Transverse colon (tissue), 4 donors: ENCODE data around the gene ZNF222. TPM values are rescaled to one million over a fixed set of nuclear protein-coding genes. Genes with fewer than 3 reads are reported as not detected.

Source experiments
- DNase-seq: peaks from one replicate; pipeline ENCODE4 v3.0.0-alpha.2; 2019
- H3K27ac ChIP-seq, 4 donors: fragments of 200-600 bp; sonication (generic); 2 replicates each; pipeline ENCODE4 v1.5.1; 2016 to 2018; ENCODE audit warnings: inconsistent platforms in 4 of 4
- H3K27me3 ChIP-seq: fragments of 200-600 bp; sonication (generic); 2 replicates; pipeline ENCODE4 v1.5.1; 2017; ENCODE audit warnings: inconsistent platforms
- H3K36me3 ChIP-seq, 4 donors: fragments of 200-600 bp; sonication (generic); 2 replicates each; pipeline ENCODE4 v1.5.1; 2017 to 2019; ENCODE audit warnings: inconsistent platforms in 4 of 4
- H3K4me1 ChIP-seq, 4 donors: fragments of 200-600 bp; sonication (generic); 2 replicates each; pipeline ENCODE4 v1.5.1; 2017 to 2020; ENCODE audit warnings: inconsistent platforms in 4 of 4
- H3K4me3 ChIP-seq, 4 donors: fragments of 200-600 bp; sonication (generic); 1 replicate in 1 of 4; 2 replicates in 3 of 4; pipeline versions ENCODE4 v1.5.1 to v1.6.1; 2017 to 2019; ENCODE audit warnings: inconsistent platforms in 4 of 4
- H3K9me3 ChIP-seq, 2 donors: fragments of 200-600 bp; sonication (generic); 2 replicates each; pipeline ENCODE4 v1.5.1; 2017 to 2019; ENCODE audit warnings: inconsistent platforms in 2 of 2
- EP300 ChIP-seq: sonication (generic); formaldehyde crosslinking; IDR thresholded peaks from one replicate; pipeline ENCODE4 v1.6.1; 2017; ENCODE audit warnings: antibody characterized with exemption, low read depth
- POLR2A ChIP-seq: fragments of 450-650 bp; IDR thresholded peaks from one replicate; pipeline ENCODE4 v1.6.1; 2016; ENCODE audit warnings: antibody characterized with exemption, mild to moderate bottlenecking, moderate library complexity
- POLR2AphosphoS5 ChIP-seq, 3 donors: sonication (generic); formaldehyde crosslinking; IDR thresholded peaks; one replicate each; pipeline ENCODE4 v1.6.1; 2016; ENCODE audit warnings: antibody characterized with exemption in 3 of 3
- WGBS, 2 donors: methylation state at CpG; one replicate each; pipeline ENCODE4 v1.1.5; 2018; ENCODE audit warnings: low coverage in 1 of 2; 5-methylcytosine and 5-hydroxymethylcytosine counted together
- in situ Hi-C, 4 donors: fragments of 200-750 bp; cut with MboI; loops; one replicate each; pipeline versions ENCODE4 v1.15.0 to v1.15.1; 2017; ENCODE audit warnings: low sequenced_read_pairs in 3 of 4, low pct_ligation_motif_present in 1 of 4, low pct_unique_long_range_greater_than_20kb in 1 of 4
- intact Hi-C: fragments of 100-400 bp; cut with DNase I; formaldehyde crosslinking; loops from one replicate; pipeline ENCODE4 v1.15.1; 2023; ENCODE audit warnings: low total_unique reads
- total RNA-seq, 4 donors: library from RNA; depleted of rRNA; stranded (reverse); fragments of >200 nt; gene quantifications; one replicate each; pipeline ENCODE4 v1.1.0, GENCODE V29; 2016
- TF ChIP-seq, protein P1 (sequence below), 5 experiments: fragments of 200-600 bp in 3 of 5; fragments of 450-650 bp in 2 of 5; sonication (generic) in 3 of 5; IDR thresholded peaks; 1 replicate in 2 of 5; 2 replicates in 3 of 5; pipeline ENCODE4 v1.5.1; 2016 to 2017; ENCODE audit warnings: antibody characterized with exemption in 5 of 5, inconsistent platforms in 3 of 5, mild to moderate bottlenecking in 2 of 5, moderate library complexity in 1 of 5

Gene ZNF222
- total RNA-seq, 4 donors from 2014 or later: 2.2 to 6.3 (median 3.0) TPM; not detected in 1

DNA sequence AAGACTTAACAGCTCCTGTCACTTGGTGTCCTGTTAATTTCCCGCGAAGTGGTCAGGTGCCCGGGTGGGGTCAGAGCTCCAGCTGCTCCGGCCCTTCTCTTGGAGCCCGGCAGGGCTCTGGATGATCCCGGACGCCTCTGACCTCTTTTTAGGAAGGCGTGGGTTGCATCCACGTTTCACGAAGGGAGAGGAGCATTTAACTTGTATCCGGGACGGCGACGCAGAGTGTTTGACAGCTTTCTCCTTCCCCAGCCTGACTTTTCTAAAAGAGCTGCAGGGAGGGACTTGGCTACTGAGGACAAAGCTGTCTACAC, 40.5 kb upstream of the ZNF222 start:
- H3K4me3 ChIP-seq: peak overlapping the region; percentile 54 to 87 (median 75)
- no peak for TF ChIP-seq EP300
- TF ChIP-seq, protein P1, sequence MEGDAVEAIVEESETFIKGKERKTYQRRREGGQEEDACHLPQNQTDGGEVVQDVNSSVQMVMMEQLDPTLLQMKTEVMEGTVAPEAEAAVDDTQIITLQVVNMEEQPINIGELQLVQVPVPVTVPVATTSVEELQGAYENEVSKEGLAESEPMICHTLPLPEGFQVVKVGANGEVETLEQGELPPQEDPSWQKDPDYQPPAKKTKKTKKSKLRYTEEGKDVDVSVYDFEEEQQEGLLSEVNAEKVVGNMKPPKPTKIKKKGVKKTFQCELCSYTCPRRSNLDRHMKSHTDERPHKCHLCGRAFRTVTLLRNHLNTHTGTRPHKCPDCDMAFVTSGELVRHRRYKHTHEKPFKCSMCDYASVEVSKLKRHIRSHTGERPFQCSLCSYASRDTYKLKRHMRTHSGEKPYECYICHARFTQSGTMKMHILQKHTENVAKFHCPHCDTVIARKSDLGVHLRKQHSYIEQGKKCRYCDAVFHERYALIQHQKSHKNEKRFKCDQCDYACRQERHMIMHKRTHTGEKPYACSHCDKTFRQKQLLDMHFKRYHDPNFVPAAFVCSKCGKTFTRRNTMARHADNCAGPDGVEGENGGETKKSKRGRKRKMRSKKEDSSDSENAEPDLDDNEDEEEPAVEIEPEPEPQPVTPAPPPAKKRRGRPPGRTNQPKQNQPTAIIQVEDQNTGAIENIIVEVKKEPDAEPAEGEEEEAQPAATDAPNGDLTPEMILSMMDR (IDR thresholded peaks at IDR 0.05): peak in 1 of 5 experiments; percentile 16
- intact Hi-C loops (no loop called here), in situ Hi-C loops (no loop called here)
- H3K36me3 ChIP-seq: peaks cover 0 to 16% (median 6%) of the 10 kb centered on the region in 4 donors
- 9% methylated on average over 14 of the region's 14 CpGs; no CpG with 5 or more reads in 1 of the 2 donors for WGBS, 2 donors
- H3K27ac ChIP-seq: peak overlapping the region; percentile 75 to 85 (median 80)
- no peaks in the 10 kb centered on the region for H3K27me3 ChIP-seq
- peaks cover 0 to 13% (median 9%) of the 10 kb centered on the region in 4 donors for H3K4me1 ChIP-seq
- peaks cover 14 to 21% of the 10 kb centered on the region in 2 donors for H3K9me3 ChIP-seq
- DNase-seq: peak; percentile 9

DNA sequence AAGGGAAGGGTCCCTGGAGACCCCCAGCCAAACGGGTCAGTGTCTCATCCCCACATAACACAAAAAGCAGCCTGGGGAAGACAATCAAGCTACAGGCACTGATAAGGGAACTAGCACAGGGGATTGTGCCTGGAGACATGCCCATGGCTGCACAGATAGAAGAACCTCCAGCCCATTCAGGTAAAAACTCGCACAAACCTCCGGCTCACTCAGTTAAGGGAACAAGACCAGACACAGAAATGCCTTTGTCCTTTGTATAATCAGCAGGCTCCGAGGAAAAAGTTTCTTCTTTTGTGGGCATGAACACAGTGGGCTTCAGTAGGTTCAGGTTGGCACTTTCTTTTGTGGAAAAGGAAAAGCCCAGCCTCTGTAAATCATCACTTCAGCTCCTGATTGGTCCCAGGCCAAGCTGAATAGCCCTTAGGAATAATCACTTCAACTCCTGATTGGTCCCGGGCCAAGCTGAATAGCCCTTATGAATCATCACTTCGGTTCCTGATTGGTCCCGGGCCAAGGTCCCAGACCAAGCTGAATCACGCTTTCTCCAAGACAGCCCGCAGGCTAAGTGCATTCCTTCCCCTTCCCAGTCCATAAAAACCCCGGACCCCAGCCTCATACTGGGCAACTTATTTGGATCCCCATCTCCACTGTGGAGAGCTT, 27.4 kb upstream of the ZNF222 start:
- no peak overlapping the region for H3K4me3 ChIP-seq
- no peaks in the 10 kb centered on the region for H3K27me3 ChIP-seq
- no peak for DNase-seq
- WGBS, 2 donors: 94 to 97% methylated on average over 5 to 9 of the region's 10 CpGs
- no peak overlapping the region for H3K27ac ChIP-seq
- intact Hi-C loops: no loop called here
- peaks cover 6 to 12% of the 10 kb centered on the region in 2 donors for H3K9me3 ChIP-seq
- TF ChIP-seq EP300 (no peak), POLR2A (no peak), POLR2AphosphoS5 (IDR thresholded peaks at IDR 0.05) (no peak)
- TF ChIP-seq, protein P1 (IDR thresholded peaks at IDR 0.05): no peak
- in situ Hi-C loops: no loop called here
- H3K4me1 ChIP-seq: peaks cover 0 to 6% (median 6%) of the 10 kb centered on the region in 4 donors
- peaks cover 0 to 44% (median 18%) of the 10 kb centered on the region in 4 donors for H3K36me3 ChIP-seq

DNA sequence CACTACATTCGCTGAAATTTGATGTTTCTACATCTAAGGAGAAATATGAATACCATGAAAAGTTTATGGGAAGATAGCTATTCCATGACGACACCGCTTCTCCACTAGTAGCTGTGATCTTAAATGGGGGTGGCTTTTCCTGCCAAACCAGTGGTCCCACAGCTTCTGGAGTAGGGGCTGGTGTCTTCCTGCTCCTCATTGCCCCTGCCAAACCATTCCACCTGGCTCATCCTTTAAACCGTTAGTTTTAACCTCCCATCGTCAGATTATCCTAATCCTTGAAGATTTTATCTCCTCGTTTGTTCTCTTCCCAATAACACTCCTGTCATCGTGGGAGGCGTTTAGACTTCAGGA, 23.0 kb upstream of the ZNF222 start:
- Histone ChIP-seq H3K9me3 (peaks cover 10 to 11% of the 10 kb centered on the region in 2 donors), H3K4me1 (peaks cover 0 to 17% (median 14%) of the 10 kb centered on the region in 4 donors), H3K36me3 (peaks cover 0 to 7% (median 2%) of the 10 kb centered on the region in 4 donors), H3K27me3 (no peaks in the 10 kb centered on the region), H3K27ac (peak overlapping the region; percentile 64 to 86 (median 74)), H3K4me3 (peak overlapping the region; percentile 41 to 95 (median 74))
- TF ChIP-seq POLR2AphosphoS5 (IDR thresholded peaks at IDR 0.05) (no peak), EP300 (no peak), POLR2A (no peak)
- TF ChIP-seq, protein P1 (IDR thresholded peaks at IDR 0.05): no peak
- intact Hi-C loops (no loop called here), in situ Hi-C loops (no loop called here)
- 10 to 17% methylated on average over 6 to 8 of the region's 8 CpGs for WGBS, 2 donors
- no peak for DNase-seq

DNA sequence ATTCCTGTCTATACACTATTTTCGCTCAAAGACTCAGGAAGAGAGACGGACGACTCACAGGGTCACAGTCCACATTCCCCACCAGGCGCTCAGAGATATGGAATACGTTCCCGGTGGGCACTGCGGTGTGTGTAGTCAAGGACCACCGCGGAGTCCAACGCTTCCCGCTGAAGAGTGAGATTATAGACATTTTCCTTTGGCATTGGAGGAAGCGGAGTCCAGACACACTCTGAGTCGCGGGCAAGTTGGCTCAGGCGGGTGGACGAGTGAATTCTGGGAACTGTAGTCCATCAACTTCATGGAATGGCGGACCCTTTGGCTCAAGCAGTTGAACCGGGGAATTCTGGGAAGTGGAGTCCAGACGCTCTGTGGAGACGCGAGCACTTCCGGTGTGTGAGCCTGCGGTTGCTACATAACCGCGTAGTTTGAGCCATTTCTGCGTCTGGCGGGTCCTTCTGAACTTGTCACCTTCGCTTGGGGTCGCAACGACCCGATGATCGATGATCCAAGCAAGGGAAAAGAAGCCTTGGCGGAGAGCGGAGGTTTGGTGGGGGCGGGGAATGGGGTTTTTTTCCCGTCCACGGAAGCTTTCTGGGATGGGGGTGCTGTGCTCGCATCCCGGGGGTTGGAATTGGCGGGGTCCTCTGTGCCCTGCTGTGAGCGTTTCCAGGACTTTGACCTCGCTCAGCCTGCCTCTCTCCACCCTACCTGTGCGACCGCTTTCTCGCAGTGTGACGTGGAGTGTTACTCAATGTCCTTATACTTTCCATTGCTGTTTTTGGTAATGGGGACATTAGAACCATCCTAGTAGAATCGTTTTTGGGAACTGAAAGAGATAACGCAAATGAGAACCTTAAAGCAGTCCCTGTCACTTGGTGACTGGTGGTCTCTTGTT, 22.4 kb upstream of the ZNF222 start, which contains the start of gene ZNF230:
Gene ZNF230, plus strand, starts transcription at position 392 of the 895 bp plus-strand sequence. CDS start 4,122 bp downstream, outside the sequence.
- in situ Hi-C loops (no loop called here), intact Hi-C loops (no loop called here)
- WGBS, 2 donors: 0% methylated on average over 45 of the region's 48 CpGs; no CpG with 5 or more reads in 1 of the 2 donors
- Histone ChIP-seq H3K27me3 (no peaks in the 10 kb centered on the region), H3K4me1 (peaks cover 0 to 17% (median 14%) of the 10 kb centered on the region in 4 donors), H3K36me3 (peaks cover 0 to 12% (median 6%) of the 10 kb centered on the region in 4 donors), H3K27ac (peak within 1 kb of the TSS; percentile 64 to 86 (median 74)), H3K4me3 (peak within 1 kb of the TSS; percentile 41 to 95 (median 74)), H3K9me3 (peaks cover 15 to 16% of the 10 kb centered on the region in 2 donors)
- TF ChIP-seq POLR2AphosphoS5 (IDR thresholded peaks at IDR 0.05) (peak; percentile 42 to 72 (median 67)), POLR2A (peak; percentile 33)
- TF ChIP-seq, protein P1 (IDR thresholded peaks at IDR 0.05): no peak
- DNase-seq: peak; percentile 93
